Measurements from ENCODE around the gene AFG1L. TPM values are rescaled to one million over a fixed set of nuclear protein-coding genes. Genes with fewer than 3 reads are reported as not detected.

AFG1L gene
- total RNA-seq, 1 donor: 4.0 TPM

DNA sequence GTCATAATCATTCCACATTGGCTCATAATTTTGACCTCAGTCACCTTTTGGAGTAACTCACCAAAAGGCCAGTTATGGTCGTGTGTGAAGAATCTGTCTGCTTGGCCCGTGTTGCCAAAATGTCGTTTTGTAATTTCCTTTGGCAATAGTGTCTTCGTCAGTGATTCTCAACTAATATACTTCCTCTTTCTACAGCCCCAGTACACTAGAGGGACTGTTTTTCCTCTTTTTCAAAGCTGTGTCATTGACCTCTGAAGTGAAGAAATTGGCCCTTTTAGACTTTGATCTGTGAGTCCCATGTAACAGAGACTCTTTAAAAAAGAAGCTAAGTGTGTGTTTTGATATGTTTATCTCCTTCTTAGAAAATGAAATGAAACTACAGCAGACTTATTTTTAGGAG lies 271.0 kb downstream of the AFG1L start:
- H3K36me3 ChIP-seq (ENCODE audit: insufficient read depth, low read length): peaks cover 22% of the 10 kb centered on the region
- DNase-seq (ENCODE audit: insufficient read length, low spot score, missing footprints): no peak
- peaks cover 79% of the 10 kb centered on the region for H3K79me2 ChIP-seq (ENCODE audit: insufficient read depth, low read length)
- H3K4me3 ChIP-seq (ENCODE audit: insufficient read depth, low read length): peak overlapping the region; percentile 1
- TF ChIP-seq, protein P1, sequence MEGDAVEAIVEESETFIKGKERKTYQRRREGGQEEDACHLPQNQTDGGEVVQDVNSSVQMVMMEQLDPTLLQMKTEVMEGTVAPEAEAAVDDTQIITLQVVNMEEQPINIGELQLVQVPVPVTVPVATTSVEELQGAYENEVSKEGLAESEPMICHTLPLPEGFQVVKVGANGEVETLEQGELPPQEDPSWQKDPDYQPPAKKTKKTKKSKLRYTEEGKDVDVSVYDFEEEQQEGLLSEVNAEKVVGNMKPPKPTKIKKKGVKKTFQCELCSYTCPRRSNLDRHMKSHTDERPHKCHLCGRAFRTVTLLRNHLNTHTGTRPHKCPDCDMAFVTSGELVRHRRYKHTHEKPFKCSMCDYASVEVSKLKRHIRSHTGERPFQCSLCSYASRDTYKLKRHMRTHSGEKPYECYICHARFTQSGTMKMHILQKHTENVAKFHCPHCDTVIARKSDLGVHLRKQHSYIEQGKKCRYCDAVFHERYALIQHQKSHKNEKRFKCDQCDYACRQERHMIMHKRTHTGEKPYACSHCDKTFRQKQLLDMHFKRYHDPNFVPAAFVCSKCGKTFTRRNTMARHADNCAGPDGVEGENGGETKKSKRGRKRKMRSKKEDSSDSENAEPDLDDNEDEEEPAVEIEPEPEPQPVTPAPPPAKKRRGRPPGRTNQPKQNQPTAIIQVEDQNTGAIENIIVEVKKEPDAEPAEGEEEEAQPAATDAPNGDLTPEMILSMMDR (IDR thresholded peaks at IDR 0.05; ENCODE audit: extremely low read depth, low read depth, low read length): peak; percentile 27
- no peak overlapping the region for H2AFZ ChIP-seq (ENCODE audit: low read length)
- H3K4me2 ChIP-seq (ENCODE audit: insufficient read depth, low read length): peak overlapping the region; percentile 89
- H3K27me3 ChIP-seq (ENCODE audit: insufficient read depth, low read length): no peaks in the 10 kb centered on the region
- H3K27ac ChIP-seq (ENCODE audit: low read depth, low read length): peak overlapping the region; percentile 87
- H3K9me3 ChIP-seq (ENCODE audit: low read depth, low read length): no peaks in the 10 kb centered on the region
- H3K4me1 ChIP-seq (ENCODE audit: insufficient read depth, low read length): peaks cover 42% of the 10 kb centered on the region
- H4K20me1 ChIP-seq (ENCODE audit: insufficient read depth, low read length): peaks cover 47% of the 10 kb centered on the region

DNA sequence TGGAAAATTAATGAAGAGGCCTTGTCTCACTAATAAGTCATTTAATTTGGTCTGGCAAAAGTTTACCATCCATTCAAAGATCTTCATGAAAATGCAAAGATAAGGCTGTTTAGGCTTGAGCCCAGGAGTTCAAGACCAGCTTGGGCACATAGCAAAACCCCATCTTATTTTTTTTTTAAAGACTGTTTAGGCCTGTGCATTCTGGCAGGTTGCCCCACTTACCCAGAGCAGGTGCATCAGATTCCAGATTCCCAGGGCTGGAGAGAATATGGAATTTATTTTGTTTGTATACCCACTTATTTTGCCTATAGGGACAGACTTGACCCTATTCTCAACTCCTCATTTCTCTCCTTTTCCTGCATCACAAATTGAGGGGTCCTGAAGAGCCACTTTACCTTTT lies 271.6 kb downstream of the AFG1L start:
- H3K36me3 ChIP-seq (ENCODE audit: insufficient read depth, low read length): peaks cover 28% of the 10 kb centered on the region

DNA sequence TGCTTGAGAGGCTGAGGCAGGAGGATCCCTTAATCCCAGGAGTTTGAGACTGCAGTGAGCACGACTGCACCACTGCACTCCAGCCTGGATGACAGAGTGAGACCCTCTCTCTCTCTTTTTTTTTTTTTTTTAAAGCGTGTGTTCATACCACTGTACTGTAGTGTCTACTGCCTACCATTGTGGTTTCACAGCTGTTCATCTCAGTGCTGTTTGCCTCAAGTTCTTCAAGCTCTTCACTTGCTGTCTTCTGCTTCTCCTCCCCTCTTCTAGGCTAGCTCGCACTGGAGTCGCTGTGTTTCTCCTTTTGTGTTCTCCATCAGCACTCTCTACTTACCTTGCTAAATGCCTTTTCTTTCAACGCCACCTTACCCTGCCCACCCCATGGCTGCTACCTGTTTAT lies 273.2 kb downstream of the AFG1L start:
- H3K27ac ChIP-seq (ENCODE audit: low read depth, low read length): no peak overlapping the region
- no peaks in the 10 kb centered on the region for H3K27me3 ChIP-seq (ENCODE audit: insufficient read depth, low read length)
- H3K4me1 ChIP-seq (ENCODE audit: insufficient read depth, low read length): peaks cover 40% of the 10 kb centered on the region
- peaks cover 35% of the 10 kb centered on the region for H4K20me1 ChIP-seq (ENCODE audit: insufficient read depth, low read length)
- no peak overlapping the region for H3K4me2 ChIP-seq (ENCODE audit: insufficient read depth, low read length)
- TF ChIP-seq, protein P1 (IDR thresholded peaks at IDR 0.05; ENCODE audit: extremely low read depth, low read depth, low read length): no peak
- H3K79me2 ChIP-seq (ENCODE audit: insufficient read depth, low read length): peaks cover 82% of the 10 kb centered on the region
- DNase-seq (ENCODE audit: insufficient read length, low spot score, missing footprints): no peak
- peaks cover 36% of the 10 kb centered on the region for H3K36me3 ChIP-seq (ENCODE audit: insufficient read depth, low read length)
- no peaks in the 10 kb centered on the region for H3K9me3 ChIP-seq (ENCODE audit: low read depth, low read length)
- no peak overlapping the region for H3K4me3 ChIP-seq (ENCODE audit: insufficient read depth, low read length)
- no peak overlapping the region for H2AFZ ChIP-seq (ENCODE audit: low read length)

More for the DNA sequence above, 271.6 kb downstream of the AFG1L start:
- Histone ChIP-seq H2AFZ (ENCODE audit: low read length) (no peak overlapping the region), H3K4me2 (ENCODE audit: insufficient read depth, low read length) (peak overlapping the region; percentile 89), H3K4me3 (ENCODE audit: insufficient read depth, low read length) (no peak overlapping the region), H4K20me1 (ENCODE audit: insufficient read depth, low read length) (peaks cover 50% of the 10 kb centered on the region), H3K79me2 (ENCODE audit: insufficient read depth, low read length) (peaks cover 84% of the 10 kb centered on the region), H3K4me1 (ENCODE audit: insufficient read depth, low read length) (peaks cover 42% of the 10 kb centered on the region), H3K9me3 (ENCODE audit: low read depth, low read length) (no peaks in the 10 kb centered on the region), H3K27me3 (ENCODE audit: insufficient read depth, low read length) (no peaks in the 10 kb centered on the region), H3K27ac (ENCODE audit: low read depth, low read length) (peak overlapping the region; percentile 87)
- TF ChIP-seq, protein P1 (IDR thresholded peaks at IDR 0.05; ENCODE audit: extremely low read depth, low read depth, low read length): no peak
- no peak for DNase-seq (ENCODE audit: insufficient read length, low spot score, missing footprints)

DNA sequence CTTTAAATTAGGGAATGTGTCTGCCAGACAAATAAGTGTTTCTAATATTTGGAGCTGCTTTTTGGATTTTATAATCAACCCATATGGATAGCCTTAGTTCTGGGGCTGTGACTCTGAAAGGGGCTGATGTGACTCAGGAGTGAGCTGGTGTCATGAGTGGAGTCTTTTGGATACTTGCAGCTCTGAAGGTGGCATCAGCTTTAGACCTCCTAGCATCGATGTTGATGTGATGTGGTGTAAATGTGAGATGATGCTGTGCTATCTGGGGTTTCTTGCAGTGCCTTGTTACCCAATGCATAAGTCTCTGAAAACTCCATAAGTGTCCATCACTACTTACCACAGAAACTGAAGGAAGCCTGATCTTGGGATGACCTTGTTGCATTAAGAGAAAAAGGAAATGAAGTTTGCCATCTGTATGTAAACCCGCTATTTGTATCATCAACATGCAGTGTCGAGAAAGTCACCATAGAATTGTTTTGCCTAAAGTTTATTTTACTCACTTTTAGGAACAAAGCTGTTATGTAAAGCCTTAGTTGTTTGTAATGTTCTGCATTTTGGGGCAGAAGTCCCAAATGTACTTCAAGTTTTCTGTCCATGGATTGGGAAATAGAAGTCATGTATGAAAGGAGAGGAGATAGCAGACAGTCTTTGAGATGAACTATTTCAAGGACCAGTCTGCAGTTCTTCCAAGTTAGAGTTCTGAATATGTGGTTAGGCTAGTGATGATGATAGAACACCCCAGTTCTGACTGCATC lies 273.9 kb downstream of the AFG1L start:
- Histone ChIP-seq H3K9me3 (ENCODE audit: low read depth, low read length) (no peaks in the 10 kb centered on the region), H3K4me1 (ENCODE audit: insufficient read depth, low read length) (peaks cover 34% of the 10 kb centered on the region), H3K27me3 (ENCODE audit: insufficient read depth, low read length) (no peaks in the 10 kb centered on the region), H2AFZ (ENCODE audit: low read length) (no peak overlapping the region), H3K27ac (ENCODE audit: low read depth, low read length) (peak overlapping the region; percentile 3), H3K36me3 (ENCODE audit: insufficient read depth, low read length) (peaks cover 36% of the 10 kb centered on the region), H4K20me1 (ENCODE audit: insufficient read depth, low read length) (peaks cover 37% of the 10 kb centered on the region), H3K79me2 (ENCODE audit: insufficient read depth, low read length) (peaks cover 81% of the 10 kb centered on the region), H3K4me2 (ENCODE audit: insufficient read depth, low read length) (no peak overlapping the region), H3K4me3 (ENCODE audit: insufficient read depth, low read length) (no peak overlapping the region)
- DNase-seq (ENCODE audit: insufficient read length, low spot score, missing footprints): no peak
- TF ChIP-seq, protein P1 (IDR thresholded peaks at IDR 0.05; ENCODE audit: extremely low read depth, low read depth, low read length): no peak
